ENCODE data around the gene IQCH.

Gene IQCH

GRCh38 chr15:67462875-67463274 lies 208.3 kb downstream of the IQCH start:
- Mint-ChIP-seq H3K36me3 (ENCODE audit: low read depth) (no peaks in the 10 kb centered on the region), H3K4me1 (ENCODE audit: low read depth) (no peaks in the 10 kb centered on the region), H3K27me3 (ENCODE audit: low read depth) (peaks cover 5% of the 10 kb centered on the region), H3K9me3 (no peaks in the 10 kb centered on the region), H3K27ac (no peak overlapping the region), H3K4me3 (no peak overlapping the region)

GRCh38 chr15:67463488-67463887 lies 208.9 kb downstream of the IQCH start:
- Mint-ChIP-seq H3K9me3 (no peaks in the 10 kb centered on the region), H3K27me3 (ENCODE audit: low read depth) (peaks cover 5% of the 10 kb centered on the region), H3K4me1 (ENCODE audit: low read depth) (no peaks in the 10 kb centered on the region), H3K4me3 (no peak overlapping the region), H3K36me3 (ENCODE audit: low read depth) (no peaks in the 10 kb centered on the region), H3K27ac (no peak overlapping the region)

GRCh38 chr15:67465196-67465952 lies 210.8 kb downstream of the IQCH start:
- Mint-ChIP-seq H3K27ac (no peak overlapping the region), H3K9me3 (no peaks in the 10 kb centered on the region), H3K4me3 (no peak overlapping the region), H3K36me3 (ENCODE audit: low read depth) (no peaks in the 10 kb centered on the region), H3K27me3 (ENCODE audit: low read depth) (peaks cover 12% of the 10 kb centered on the region), H3K4me1 (ENCODE audit: low read depth) (no peaks in the 10 kb centered on the region)

- no peaks in the 10 kb centered on the region for H3K36me3 Mint-ChIP-seq (ENCODE audit: low read depth)
- no peaks in the 10 kb centered on the region for H3K4me1 Mint-ChIP-seq (ENCODE audit: low read depth)
- H3K9me3 Mint-ChIP-seq: no peaks in the 10 kb centered on the region
- H3K27ac Mint-ChIP-seq: no peak overlapping the region
- no peak overlapping the region for H3K4me3 Mint-ChIP-seq
- peaks cover 12% of the 10 kb centered on the region for H3K27me3 Mint-ChIP-seq (ENCODE audit: low read depth)
Observed at GRCh38 chr15:67468416-67468815, 213.8 kb downstream of the IQCH start.

- H3K27me3 Mint-ChIP-seq (ENCODE audit: low read depth): peaks cover 12% of the 10 kb centered on the region
- H3K4me1 Mint-ChIP-seq (ENCODE audit: low read depth): no peaks in the 10 kb centered on the region
- no peak overlapping the region for H3K27ac Mint-ChIP-seq
- H3K4me3 Mint-ChIP-seq: no peak overlapping the region
- H3K9me3 Mint-ChIP-seq: no peaks in the 10 kb centered on the region
- no peaks in the 10 kb centered on the region for H3K36me3 Mint-ChIP-seq (ENCODE audit: low read depth)
Observed at GRCh38 chr15:67469680-67470079, 215.1 kb downstream of the IQCH start.

GRCh38 chr15:67472957-67473356 lies 218.4 kb downstream of the IQCH start:
- no peaks in the 10 kb centered on the region for H3K4me1 Mint-ChIP-seq (ENCODE audit: low read depth)
- H3K36me3 Mint-ChIP-seq (ENCODE audit: low read depth): no peaks in the 10 kb centered on the region
- no peak overlapping the region for H3K27ac Mint-ChIP-seq
- H3K27me3 Mint-ChIP-seq (ENCODE audit: low read depth): peaks cover 9% of the 10 kb centered on the region
- no peaks in the 10 kb centered on the region for H3K9me3 Mint-ChIP-seq
- H3K4me3 Mint-ChIP-seq: no peak overlapping the region

- Mint-ChIP-seq H3K27ac (no peak overlapping the region), H3K27me3 (ENCODE audit: low read depth) (peaks cover 16% of the 10 kb centered on the region), H3K36me3 (ENCODE audit: low read depth) (no peaks in the 10 kb centered on the region), H3K4me1 (ENCODE audit: low read depth) (no peaks in the 10 kb centered on the region), H3K9me3 (no peaks in the 10 kb centered on the region), H3K4me3 (no peak overlapping the region)
Observed at GRCh38 chr15:67474405-67475110, 220.0 kb downstream of the IQCH start.

GRCh38 chr15:67479781-67480505 lies 225.4 kb downstream of the IQCH start:
- Mint-ChIP-seq H3K9me3 (no peaks in the 10 kb centered on the region), H3K27ac (no peak overlapping the region), H3K4me1 (ENCODE audit: low read depth) (no peaks in the 10 kb centered on the region), H3K27me3 (ENCODE audit: low read depth) (peaks cover 38% of the 10 kb centered on the region), H3K36me3 (ENCODE audit: low read depth) (no peaks in the 10 kb centered on the region), H3K4me3 (no peak overlapping the region)

GRCh38 chr15:67480741-67481140 lies 226.2 kb downstream of the IQCH start:
- Mint-ChIP-seq H3K36me3 (ENCODE audit: low read depth) (no peaks in the 10 kb centered on the region), H3K9me3 (no peaks in the 10 kb centered on the region), H3K4me3 (no peak overlapping the region), H3K27me3 (ENCODE audit: low read depth) (peaks cover 41% of the 10 kb centered on the region), H3K4me1 (ENCODE audit: low read depth) (no peaks in the 10 kb centered on the region), H3K27ac (no peak overlapping the region)

GRCh38 chr15:67481680-67482079 lies 227.1 kb downstream of the IQCH start:
- no peak overlapping the region for H3K4me3 Mint-ChIP-seq
- no peaks in the 10 kb centered on the region for H3K4me1 Mint-ChIP-seq (ENCODE audit: low read depth)
- H3K36me3 Mint-ChIP-seq (ENCODE audit: low read depth): no peaks in the 10 kb centered on the region
- H3K27ac Mint-ChIP-seq: no peak overlapping the region
- H3K9me3 Mint-ChIP-seq: no peaks in the 10 kb centered on the region
- peaks cover 41% of the 10 kb centered on the region for H3K27me3 Mint-ChIP-seq (ENCODE audit: low read depth)

GRCh38 chr15:67495585-67495984 lies 241.0 kb downstream of the IQCH start:
- no peaks in the 10 kb centered on the region for H3K9me3 Mint-ChIP-seq
- H3K4me1 Mint-ChIP-seq (ENCODE audit: low read depth): no peaks in the 10 kb centered on the region
- peaks cover 3% of the 10 kb centered on the region for H3K27me3 Mint-ChIP-seq (ENCODE audit: low read depth)
- H3K36me3 Mint-ChIP-seq (ENCODE audit: low read depth): no peaks in the 10 kb centered on the region
- H3K27ac Mint-ChIP-seq: no peak overlapping the region
- no peak overlapping the region for H3K4me3 Mint-ChIP-seq

- H3K4me3 Mint-ChIP-seq: no peak overlapping the region
- no peak overlapping the region for H3K27ac Mint-ChIP-seq
- no peaks in the 10 kb centered on the region for H3K36me3 Mint-ChIP-seq (ENCODE audit: low read depth)
- H3K4me1 Mint-ChIP-seq (ENCODE audit: low read depth): no peaks in the 10 kb centered on the region
- H3K9me3 Mint-ChIP-seq: no peaks in the 10 kb centered on the region
- peaks cover 3% of the 10 kb centered on the region for H3K27me3 Mint-ChIP-seq (ENCODE audit: low read depth)
Observed at GRCh38 chr15:67501177-67501835, 246.7 kb downstream of the IQCH start.

- no peak overlapping the region for H3K4me3 Mint-ChIP-seq
- H3K36me3 Mint-ChIP-seq (ENCODE audit: low read depth): no peaks in the 10 kb centered on the region
- no peaks in the 10 kb centered on the region for H3K4me1 Mint-ChIP-seq (ENCODE audit: low read depth)
- peaks cover 3% of the 10 kb centered on the region for H3K27me3 Mint-ChIP-seq (ENCODE audit: low read depth)
- no peak overlapping the region for H3K27ac Mint-ChIP-seq
- no peaks in the 10 kb centered on the region for H3K9me3 Mint-ChIP-seq
Observed at GRCh38 chr15:67501836-67502461, 247.4 kb downstream of the IQCH start.

GRCh38 chr15:67504056-67504455 lies 249.5 kb downstream of the IQCH start:
- H3K27ac Mint-ChIP-seq: no peak overlapping the region
- no peaks in the 10 kb centered on the region for H3K4me1 Mint-ChIP-seq (ENCODE audit: low read depth)
- no peak overlapping the region for H3K4me3 Mint-ChIP-seq
- no peaks in the 10 kb centered on the region for H3K9me3 Mint-ChIP-seq
- H3K36me3 Mint-ChIP-seq (ENCODE audit: low read depth): no peaks in the 10 kb centered on the region
- H3K27me3 Mint-ChIP-seq (ENCODE audit: low read depth): no peaks in the 10 kb centered on the region
